Smooth muscle cell of the brain vasculature (primary cell): ENCODE results near the gene CD58.
"Not testable (repeated sequence)": the region's sequence is repeated elsewhere in the genome, so short reads cannot be mapped to it uniquely, and the experiment has no call there.

Source experiments
- DNase-seq: peaks from one replicate; pipeline ENCODE4 v3.0.0-alpha.2; 2012; ENCODE audit warnings: low read depth, low spot score

CD58 gene

GRCh38 chr1:116571215-116571919 is 541 bp upstream of the CD58 start:
- no peak for DNase-seq

- no peak for DNase-seq
Observed at GRCh38 chr1:116569776-116570357, 959 bp downstream of the CD58 start.

- no peak for DNase-seq
Observed at GRCh38 chr1:116569381-116569670, 1.5 kb downstream of the CD58 start.

GRCh38 chr1:116568662-116569380 is 2.0 kb downstream of the CD58 start:
- no peak for DNase-seq

- DNase-seq = no peak
Observed at GRCh38 chr1:116567790-116568661, 2.8 kb downstream of the CD58 start.

GRCh38 chr1:116565222-116565621 is 5.6 kb downstream of the CD58 start:
- DNase-seq = no peak

- no peak for DNase-seq
Observed at GRCh38 chr1:116564426-116564825, 6.4 kb downstream of the CD58 start.

- DNase-seq = not testable (repeated sequence)
Observed at GRCh38 chr1:116562465-116562864, 8.4 kb downstream of the CD58 start.

GRCh38 chr1:116561563-116561962 is 9.3 kb downstream of the CD58 start:
- no peak for DNase-seq

GRCh38 chr1:116560704-116561490 is 9.9 kb downstream of the CD58 start:
- no peak for DNase-seq

- DNase-seq = no peak
Observed at GRCh38 chr1:116559304-116559761, 11.5 kb downstream of the CD58 start.

- no peak for DNase-seq
Observed at GRCh38 chr1:116558571-116558970, 12.3 kb downstream of the CD58 start.

GRCh38 chr1:116558140-116558549 is 12.7 kb downstream of the CD58 start:
- DNase-seq = no peak

- no peak for DNase-seq
Observed at GRCh38 chr1:116557323-116557878, 13.4 kb downstream of the CD58 start.

GRCh38 chr1:116556289-116557006 is 14.4 kb downstream of the CD58 start:
- DNase-seq = no peak

GRCh38 chr1:116554924-116555323 is 15.9 kb downstream of the CD58 start:
- no peak for DNase-seq

GRCh38 chr1:116553386-116554115 is 17.3 kb downstream of the CD58 start:
- DNase-seq = no peak

- no peak for DNase-seq
Observed at GRCh38 chr1:116546354-116546977, 24.4 kb downstream of the CD58 start.

- DNase-seq = no peak
Observed at GRCh38 chr1:116545359-116545705, 25.5 kb downstream of the CD58 start.
